Measurements from ENCODE around the gene NT5M.

The NT5M gene

DNA sequence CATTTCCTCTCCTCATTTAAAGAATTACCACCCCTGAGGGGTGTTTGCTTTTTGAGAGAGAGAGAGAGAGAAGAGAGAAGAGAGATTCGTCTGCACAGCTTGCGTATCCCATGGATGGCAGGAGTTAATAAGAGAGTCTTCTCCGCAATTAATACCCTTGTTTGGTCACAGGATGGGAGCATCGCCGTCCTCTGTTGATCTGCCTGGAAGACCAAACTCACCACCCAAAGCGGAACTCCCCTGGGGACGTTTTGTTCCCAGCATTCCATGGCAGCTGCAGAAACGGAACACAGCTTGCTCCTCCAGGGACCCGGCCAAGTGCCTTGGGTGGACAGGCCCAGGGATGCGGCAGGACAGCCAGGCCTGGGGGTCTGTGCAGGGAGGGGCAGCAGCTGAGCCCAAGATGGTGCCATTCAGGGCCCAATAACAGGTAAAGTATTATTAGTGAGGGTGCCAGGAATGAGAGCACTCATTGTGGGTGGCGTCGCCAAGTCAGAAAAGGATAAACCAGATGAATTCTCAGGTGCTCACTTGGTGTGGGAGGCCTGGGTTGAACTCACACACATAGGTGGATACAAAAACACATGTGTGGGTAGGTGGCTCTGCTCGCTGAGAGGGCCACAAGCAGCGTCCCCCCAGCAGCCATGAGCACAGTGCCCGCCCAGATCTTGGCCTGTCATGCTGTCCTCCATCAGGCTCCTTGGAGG lies 83.1 kb downstream of the NT5M start:
- Histone ChIP-seq H3K9me2 (replicated peaks; ENCODE audit: low read depth, low read length) (no peaks in the 10 kb centered on the region), H2AFZ (ENCODE audit: low read length) (no peak overlapping the region), H4K20me1 (ENCODE audit: insufficient read depth, low read length, poor library complexity, severe bottlenecking) (no peaks in the 10 kb centered on the region), H3K9ac (ENCODE audit: low read depth, low read length, poor library complexity, severe bottlenecking) (no peak overlapping the region), H3K27me3 (ENCODE audit: insufficient read depth, low read length, poor library complexity, severe bottlenecking) (no peaks in the 10 kb centered on the region), H3K79me2 (ENCODE audit: insufficient read depth, low read length) (no peaks in the 10 kb centered on the region), H3F3A (ENCODE audit: low read depth) (no peaks in the 10 kb centered on the region), H3K4me1 (ENCODE audit: insufficient read depth, low read length, poor library complexity, severe bottlenecking) (peaks cover 3% of the 10 kb centered on the region), H3K9me3 (ENCODE audit: insufficient read depth, low read depth, low read length) (no peaks in the 10 kb centered on the region), H3K4me3 (ENCODE audit: low read length, poor library complexity, severe bottlenecking) (no peak overlapping the region), H3K36me3 (ENCODE audit: insufficient read depth, low read length) (no peaks in the 10 kb centered on the region), H3K4me2 (ENCODE audit: low read depth, low read length, poor library complexity, severe bottlenecking) (no peak overlapping the region)
- TF ChIP-seq, protein P1, sequence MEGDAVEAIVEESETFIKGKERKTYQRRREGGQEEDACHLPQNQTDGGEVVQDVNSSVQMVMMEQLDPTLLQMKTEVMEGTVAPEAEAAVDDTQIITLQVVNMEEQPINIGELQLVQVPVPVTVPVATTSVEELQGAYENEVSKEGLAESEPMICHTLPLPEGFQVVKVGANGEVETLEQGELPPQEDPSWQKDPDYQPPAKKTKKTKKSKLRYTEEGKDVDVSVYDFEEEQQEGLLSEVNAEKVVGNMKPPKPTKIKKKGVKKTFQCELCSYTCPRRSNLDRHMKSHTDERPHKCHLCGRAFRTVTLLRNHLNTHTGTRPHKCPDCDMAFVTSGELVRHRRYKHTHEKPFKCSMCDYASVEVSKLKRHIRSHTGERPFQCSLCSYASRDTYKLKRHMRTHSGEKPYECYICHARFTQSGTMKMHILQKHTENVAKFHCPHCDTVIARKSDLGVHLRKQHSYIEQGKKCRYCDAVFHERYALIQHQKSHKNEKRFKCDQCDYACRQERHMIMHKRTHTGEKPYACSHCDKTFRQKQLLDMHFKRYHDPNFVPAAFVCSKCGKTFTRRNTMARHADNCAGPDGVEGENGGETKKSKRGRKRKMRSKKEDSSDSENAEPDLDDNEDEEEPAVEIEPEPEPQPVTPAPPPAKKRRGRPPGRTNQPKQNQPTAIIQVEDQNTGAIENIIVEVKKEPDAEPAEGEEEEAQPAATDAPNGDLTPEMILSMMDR (conservative IDR thresholded peaks at IDR 0.05; ENCODE audit: low read length): no peak
- TF ChIP-seq EZH2phosphoT487 (IDR thresholded peaks at IDR 0.05; ENCODE audit: borderline replicate concordance): no peak

DNA sequence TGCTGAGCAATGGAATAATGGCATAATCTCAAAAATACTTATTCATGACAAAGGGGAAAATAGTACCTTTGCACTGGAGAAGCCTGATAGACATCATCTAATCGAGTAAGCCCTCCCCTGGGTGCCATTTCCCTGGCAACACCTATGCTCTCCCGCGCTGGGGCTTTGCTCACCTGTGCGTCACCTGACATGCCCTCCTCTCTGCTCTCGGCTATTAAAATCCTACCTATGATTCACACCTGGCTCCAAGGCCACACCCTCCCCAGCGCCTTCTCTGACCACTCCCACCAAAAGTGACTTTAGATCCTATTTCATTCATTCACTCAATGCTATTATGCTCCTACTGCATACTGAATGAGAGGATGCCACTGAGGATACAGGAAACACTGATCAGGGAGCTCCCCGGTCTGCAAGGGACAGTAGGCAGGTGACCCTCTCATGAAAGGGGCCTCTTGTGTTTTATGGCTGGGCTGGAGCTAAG lies 83.9 kb downstream of the NT5M start:
- Histone ChIP-seq H3K4me3 (ENCODE audit: low read length, poor library complexity, severe bottlenecking) (no peak overlapping the region), H3K9ac (ENCODE audit: low read depth, low read length, poor library complexity, severe bottlenecking) (no peak overlapping the region), H3K79me2 (ENCODE audit: insufficient read depth, low read length) (no peaks in the 10 kb centered on the region), H3K9me2 (replicated peaks; ENCODE audit: low read depth, low read length) (no peaks in the 10 kb centered on the region), H3F3A (ENCODE audit: low read depth) (no peaks in the 10 kb centered on the region), H3K4me2 (ENCODE audit: low read depth, low read length, poor library complexity, severe bottlenecking) (no peak overlapping the region), H3K4me1 (ENCODE audit: insufficient read depth, low read length, poor library complexity, severe bottlenecking) (peaks cover 11% of the 10 kb centered on the region), H2AFZ (ENCODE audit: low read length) (no peak overlapping the region), H3K36me3 (ENCODE audit: insufficient read depth, low read length) (no peaks in the 10 kb centered on the region), H3K27me3 (ENCODE audit: insufficient read depth, low read length, poor library complexity, severe bottlenecking) (no peaks in the 10 kb centered on the region), H3K9me3 (ENCODE audit: insufficient read depth, low read depth, low read length) (no peaks in the 10 kb centered on the region), H4K20me1 (ENCODE audit: insufficient read depth, low read length, poor library complexity, severe bottlenecking) (no peaks in the 10 kb centered on the region)
- TF ChIP-seq, protein P1 (conservative IDR thresholded peaks at IDR 0.05; ENCODE audit: low read length): no peak
- TF ChIP-seq EZH2phosphoT487 (IDR thresholded peaks at IDR 0.05; ENCODE audit: borderline replicate concordance): no peak

DNA sequence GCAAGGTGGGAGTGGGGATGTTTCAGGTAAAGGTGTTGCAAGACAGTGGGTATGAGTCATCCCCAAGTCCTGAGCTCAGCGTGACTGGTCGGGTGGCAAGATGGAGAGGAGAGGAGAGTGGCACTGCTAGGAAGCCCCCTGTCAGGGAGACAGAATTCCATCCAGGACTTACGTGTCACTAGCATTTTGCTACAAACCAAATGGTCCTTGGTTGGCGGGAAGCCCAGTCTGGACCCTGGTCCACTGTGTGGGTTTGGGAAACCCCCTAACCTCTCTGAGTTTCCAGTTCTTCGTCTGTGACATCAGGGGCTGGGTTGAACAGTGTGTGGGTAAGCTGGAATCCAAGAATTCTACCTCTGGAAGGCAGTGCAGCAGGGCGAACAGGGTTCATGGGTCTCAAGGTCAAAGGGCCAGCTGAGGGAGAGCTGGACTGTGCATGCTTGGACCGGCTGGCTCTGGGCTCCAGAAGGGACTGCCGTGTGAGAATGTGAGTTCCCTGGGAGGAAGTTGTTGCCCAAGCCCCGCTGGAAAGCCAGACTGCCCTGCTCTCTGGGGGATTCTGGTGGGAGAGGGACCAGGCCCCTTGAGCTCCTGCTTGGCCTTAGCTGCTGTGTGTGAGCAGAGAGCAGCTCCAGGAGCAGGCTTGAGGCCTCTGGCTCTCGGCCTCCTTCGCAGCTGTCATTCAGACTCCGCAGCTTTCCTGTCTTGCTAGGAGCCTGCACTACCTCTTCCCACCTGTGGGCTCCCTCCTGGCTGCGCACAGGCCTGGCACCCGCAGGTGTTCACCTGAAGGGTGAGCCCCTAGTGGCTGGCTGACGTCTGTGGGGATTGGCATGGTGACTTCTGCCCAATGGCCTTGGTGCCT lies 84.6 kb downstream of the NT5M start:
- TF ChIP-seq, protein P1 (conservative IDR thresholded peaks at IDR 0.05; ENCODE audit: low read length): peak; percentile 62
- no peak for TF ChIP-seq EZH2phosphoT487 (IDR thresholded peaks at IDR 0.05; ENCODE audit: borderline replicate concordance)
- Histone ChIP-seq H3K36me3 (ENCODE audit: insufficient read depth, low read length) (no peaks in the 10 kb centered on the region), H3K9ac (ENCODE audit: low read depth, low read length, poor library complexity, severe bottlenecking) (no peak overlapping the region), H3K9me2 (replicated peaks; ENCODE audit: low read depth, low read length) (no peaks in the 10 kb centered on the region), H2AFZ (ENCODE audit: low read length) (no peak overlapping the region), H3K4me1 (ENCODE audit: insufficient read depth, low read length, poor library complexity, severe bottlenecking) (peaks cover 18% of the 10 kb centered on the region), H3K4me3 (ENCODE audit: low read length, poor library complexity, severe bottlenecking) (no peak overlapping the region), H3K79me2 (ENCODE audit: insufficient read depth, low read length) (peaks cover 5% of the 10 kb centered on the region; the same call in 1 of the 2 replicates), H3K27me3 (ENCODE audit: insufficient read depth, low read length, poor library complexity, severe bottlenecking) (no peaks in the 10 kb centered on the region), H3F3A (ENCODE audit: low read depth) (no peaks in the 10 kb centered on the region), H3K9me3 (ENCODE audit: insufficient read depth, low read depth, low read length) (no peaks in the 10 kb centered on the region), H3K4me2 (ENCODE audit: low read depth, low read length, poor library complexity, severe bottlenecking) (no peak overlapping the region), H4K20me1 (ENCODE audit: insufficient read depth, low read length, poor library complexity, severe bottlenecking) (no peaks in the 10 kb centered on the region)
